GM12878 (cell line): Measurements from ENCODE around the gene BNIP3.

Experiments
- POLR2AphosphoS5 ChIP-seq: IDR thresholded peaks from 2 replicates; pipeline ENCODE4 v1.6.1; 2011; ENCODE audit warnings: mild to moderate bottlenecking, low read length, inconsistent platforms
- TAF1 ChIP-seq: IDR thresholded peaks from 2 replicates; pipeline ENCODE4 v1.6.1; 2011; ENCODE audit warnings: mild to moderate bottlenecking, low read depth, low read length, borderline replicate concordance

DNA sequence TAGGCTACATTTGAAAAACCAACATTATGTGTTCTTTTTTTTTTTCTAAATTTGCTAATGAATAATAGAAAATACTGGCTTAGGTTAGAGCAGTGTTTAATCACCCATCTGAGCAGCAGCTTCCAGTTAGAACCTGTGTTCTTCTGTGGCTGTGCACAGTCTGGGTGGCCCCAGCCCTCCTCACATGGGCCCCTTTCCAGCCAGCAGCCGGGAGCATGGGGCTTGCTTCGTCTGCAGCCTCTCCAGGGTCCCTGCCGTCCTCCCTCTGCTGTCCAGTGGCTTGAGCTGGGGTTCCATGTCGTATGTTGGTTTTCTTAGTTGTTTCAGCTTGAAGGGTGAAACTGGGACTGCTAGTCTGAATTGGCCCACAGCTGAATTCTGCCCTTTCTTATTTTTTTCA, 37.3 kb downstream of the BNIP3 start:
- no peak for TF ChIP-seq POLR2AphosphoS5
- no peak for TF ChIP-seq TAF1
